RCC 7860 (cell line): ENCODE data around the gene TMPRSS11D.

Experiments
- DNase-seq: peaks from one replicate; pipeline ENCODE4 v3.0.0-alpha.2; 2015; ENCODE audit warnings: low spot score
- FAIRE-seq: peaks from 2 replicates; lab custom pipeline; 2012; peaks lifted over from hg19 to GRCh38; lab: Jason Lieb, UNC

The TMPRSS11D gene

DNA sequence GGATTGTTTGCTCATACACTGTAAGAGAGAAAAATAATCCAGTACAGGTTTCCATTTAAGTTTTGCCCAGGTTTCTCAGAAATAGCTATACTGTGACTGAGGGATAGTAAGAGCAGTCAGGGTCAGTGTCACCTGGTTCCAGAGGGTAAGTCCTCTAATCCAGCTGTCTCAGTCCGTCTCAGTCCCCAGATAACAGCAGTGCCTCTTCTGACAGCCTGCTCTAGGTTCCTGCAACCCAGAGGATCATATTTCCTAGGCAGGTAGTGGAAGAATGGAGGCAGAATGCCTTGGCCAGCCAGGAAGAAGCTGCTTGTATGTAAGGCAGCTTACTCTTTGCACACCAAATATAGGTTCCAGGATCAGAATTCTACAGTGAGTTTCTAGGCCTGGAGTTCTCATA is 107.1 kb downstream of the TMPRSS11D start:
- FAIRE-seq (no peak), DNase-seq (no peak)
